ENCODE measurements around the gene HSDL1.

Gene HSDL1

DNA sequence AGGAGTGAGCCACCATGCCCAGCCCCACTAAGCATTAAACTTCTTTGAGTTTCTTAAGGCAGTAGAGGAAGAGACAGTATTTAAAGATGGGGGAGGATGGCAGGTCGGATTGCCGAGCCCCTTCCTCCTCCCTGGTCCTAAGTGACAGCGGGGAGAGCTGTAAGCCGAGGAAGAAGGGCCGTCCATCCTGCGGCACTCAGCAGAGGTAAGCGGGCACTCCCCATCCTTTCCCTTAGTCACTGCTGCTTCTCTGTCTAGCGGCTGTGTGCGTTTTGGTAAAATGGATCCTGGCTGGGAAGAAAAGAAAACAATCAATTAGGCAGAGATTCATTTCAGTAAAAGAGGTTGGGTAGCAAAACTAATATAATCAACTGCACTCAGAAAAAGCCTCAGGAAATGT is 14.0 kb upstream of the HSDL1 start:
- TF ChIP-seq, protein P1, sequence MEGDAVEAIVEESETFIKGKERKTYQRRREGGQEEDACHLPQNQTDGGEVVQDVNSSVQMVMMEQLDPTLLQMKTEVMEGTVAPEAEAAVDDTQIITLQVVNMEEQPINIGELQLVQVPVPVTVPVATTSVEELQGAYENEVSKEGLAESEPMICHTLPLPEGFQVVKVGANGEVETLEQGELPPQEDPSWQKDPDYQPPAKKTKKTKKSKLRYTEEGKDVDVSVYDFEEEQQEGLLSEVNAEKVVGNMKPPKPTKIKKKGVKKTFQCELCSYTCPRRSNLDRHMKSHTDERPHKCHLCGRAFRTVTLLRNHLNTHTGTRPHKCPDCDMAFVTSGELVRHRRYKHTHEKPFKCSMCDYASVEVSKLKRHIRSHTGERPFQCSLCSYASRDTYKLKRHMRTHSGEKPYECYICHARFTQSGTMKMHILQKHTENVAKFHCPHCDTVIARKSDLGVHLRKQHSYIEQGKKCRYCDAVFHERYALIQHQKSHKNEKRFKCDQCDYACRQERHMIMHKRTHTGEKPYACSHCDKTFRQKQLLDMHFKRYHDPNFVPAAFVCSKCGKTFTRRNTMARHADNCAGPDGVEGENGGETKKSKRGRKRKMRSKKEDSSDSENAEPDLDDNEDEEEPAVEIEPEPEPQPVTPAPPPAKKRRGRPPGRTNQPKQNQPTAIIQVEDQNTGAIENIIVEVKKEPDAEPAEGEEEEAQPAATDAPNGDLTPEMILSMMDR (conservative IDR thresholded peaks at IDR 0.05) = no peak
- no peak overlapping the region for H3K27ac ChIP-seq

DNA sequence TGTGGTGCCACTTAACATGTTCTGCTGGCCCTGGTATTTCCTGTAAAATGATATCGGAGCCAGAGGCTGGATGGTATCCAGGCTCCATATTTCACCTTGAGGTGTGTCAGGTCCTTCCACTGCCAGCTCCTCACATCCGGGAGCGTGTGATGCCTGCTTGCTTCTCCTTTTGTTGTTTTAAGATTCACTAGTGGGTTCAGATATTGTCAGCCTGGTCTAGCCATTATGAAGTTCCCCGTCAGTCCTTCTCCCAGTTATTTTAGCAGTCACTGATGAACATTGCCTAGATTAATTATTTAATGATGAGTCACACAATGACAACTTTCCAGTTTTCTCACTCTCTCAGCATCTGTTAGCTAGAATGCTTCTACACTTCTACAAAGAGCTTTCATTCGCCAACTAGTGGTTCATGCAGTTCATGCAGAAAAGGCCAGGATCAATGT is 11.4 kb upstream of the HSDL1 start:
- H3K27ac ChIP-seq = no peak overlapping the region
- TF ChIP-seq, protein P1 (conservative IDR thresholded peaks at IDR 0.05) = 0 out of 2 replicates have a peak, but pooled peaks have one; percentile 19

DNA sequence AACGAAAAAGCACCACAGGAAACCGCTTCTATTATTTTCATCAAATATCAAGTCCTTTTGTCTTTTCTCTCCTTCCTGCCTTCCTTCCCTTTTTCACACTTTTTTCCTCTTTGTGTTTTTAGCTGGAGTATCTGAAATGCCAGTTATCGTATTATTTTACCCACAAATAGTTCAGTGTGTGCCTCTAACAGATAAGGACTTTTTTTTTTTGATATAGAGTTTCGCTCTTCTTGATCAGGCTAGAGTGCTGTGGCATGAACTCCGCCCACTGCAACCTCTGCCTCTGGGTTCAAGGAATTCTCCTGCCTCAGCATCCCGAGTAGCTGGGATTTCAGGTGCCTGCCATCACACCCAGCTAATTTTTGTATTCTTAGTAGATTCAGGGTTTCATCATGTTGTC is 10.8 kb upstream of the HSDL1 start:
- no peak overlapping the region for H3K27ac ChIP-seq
- TF ChIP-seq, protein P1 (conservative IDR thresholded peaks at IDR 0.05) = no peak

DNA sequence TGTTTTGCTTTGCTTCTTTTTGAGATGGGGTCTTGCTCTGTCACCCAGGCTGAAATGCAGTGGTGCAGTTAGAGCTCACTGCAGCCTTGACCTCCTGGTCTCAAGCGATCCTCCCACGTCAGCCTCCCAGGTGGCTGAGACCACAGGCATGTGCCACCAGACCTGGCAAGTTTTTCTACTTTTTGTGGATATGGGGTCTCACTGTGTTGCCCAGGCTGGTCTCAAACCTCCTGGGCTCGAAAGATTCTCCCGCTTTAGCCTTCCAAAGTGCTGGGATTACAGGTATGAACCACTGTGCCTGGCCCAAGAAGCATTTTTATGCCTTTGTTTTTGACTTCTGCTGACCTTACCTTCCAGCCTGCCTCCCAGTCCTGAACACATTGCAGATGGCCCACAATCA is 10.2 kb upstream of the HSDL1 start:
- TF ChIP-seq, protein P1 (conservative IDR thresholded peaks at IDR 0.05) = no peak
- H3K27ac ChIP-seq = no peak overlapping the region

DNA sequence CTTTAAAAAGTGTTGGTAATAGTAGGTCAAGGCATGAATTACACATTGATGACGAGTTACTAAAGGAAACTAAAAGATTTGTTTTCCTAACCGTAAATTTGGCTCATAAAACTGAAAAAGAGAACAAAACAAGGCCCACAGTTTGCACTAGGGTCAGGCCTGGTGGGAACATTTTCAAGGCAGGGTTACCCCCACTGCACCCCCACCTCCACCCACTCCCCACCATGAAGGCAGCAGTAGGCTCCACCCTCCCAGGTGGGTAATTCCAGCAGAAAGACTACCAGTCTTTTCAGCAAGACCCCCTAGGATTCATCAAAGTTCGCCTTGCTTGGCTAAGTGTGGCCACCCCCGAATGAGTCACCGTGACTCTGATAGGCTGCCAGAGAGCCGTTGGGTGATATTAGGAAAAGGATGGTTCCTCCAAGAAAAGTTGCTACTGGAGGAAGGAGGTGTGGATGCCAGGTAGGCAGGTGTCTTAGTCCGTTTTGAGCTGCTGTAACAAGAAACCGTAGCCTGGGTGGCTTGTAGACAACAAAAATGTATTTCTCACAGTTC is 8.8 kb upstream of the HSDL1 start:
- no peak overlapping the region for H3K27ac ChIP-seq
- TF ChIP-seq, protein P1 (conservative IDR thresholded peaks at IDR 0.05) = no peak

DNA sequence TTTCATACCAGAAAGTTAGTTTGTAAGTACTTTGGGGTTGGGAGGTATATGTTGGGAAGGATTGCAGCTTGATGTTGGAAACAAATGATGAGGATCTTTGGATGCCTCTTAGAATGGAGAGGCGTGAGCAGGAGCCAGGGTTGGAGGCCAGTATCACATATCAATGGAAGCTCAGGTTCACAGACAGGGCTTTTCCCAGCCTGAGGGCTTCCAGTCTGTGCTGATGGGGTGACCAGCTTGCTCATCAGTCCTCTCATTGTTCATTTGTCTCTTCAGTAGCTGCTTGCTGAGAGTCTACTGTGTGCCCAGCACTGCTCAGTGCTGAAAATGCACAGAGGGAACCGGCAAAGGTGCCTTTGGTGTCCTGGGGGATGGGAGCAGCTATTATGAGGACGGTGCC is 5.9 kb upstream of the HSDL1 start:
- H3K27ac ChIP-seq = no peak overlapping the region
- TF ChIP-seq, protein P1 (conservative IDR thresholded peaks at IDR 0.05) = no peak

DNA sequence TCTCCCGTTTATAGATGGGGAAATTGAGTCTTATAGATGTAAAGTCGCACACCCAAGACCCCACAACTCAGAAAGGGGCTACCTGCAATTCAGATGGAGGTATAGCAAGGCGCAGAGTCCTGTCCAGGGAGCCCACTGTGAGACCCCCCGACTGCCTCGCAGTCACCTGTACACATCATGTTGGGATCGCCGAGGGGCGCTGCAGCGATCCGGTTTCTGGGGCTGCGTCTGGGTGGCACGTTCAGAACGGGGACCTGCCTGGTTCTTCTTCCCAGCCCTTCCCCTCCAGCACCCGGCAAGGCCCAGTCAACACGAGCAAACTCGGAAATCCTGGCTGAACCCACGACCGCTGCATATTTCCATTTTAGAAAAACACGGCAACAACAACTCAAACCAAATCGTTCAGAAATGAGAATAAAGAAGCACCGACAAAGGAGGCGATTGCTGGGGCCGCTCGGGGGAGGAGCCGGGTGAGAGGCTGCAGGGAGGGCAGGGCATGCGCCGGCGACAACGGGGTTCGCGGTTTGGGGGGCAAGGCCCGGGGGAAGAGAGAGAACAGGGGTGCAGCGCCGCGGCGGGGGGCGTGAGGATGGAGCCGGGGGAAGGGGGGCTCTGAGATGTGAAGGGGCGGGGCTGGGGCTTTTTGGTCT is 643 bp downstream of the HSDL1 start:
- TF ChIP-seq, protein P1 (conservative IDR thresholded peaks at IDR 0.05) = no peak
- H3K27ac ChIP-seq = peak overlapping the region; percentile 67
